HFFc6 (cell line): ENCODE results near the gene IL13. TPM values are rescaled to one million over a fixed set of nuclear protein-coding genes. Genes with fewer than 3 reads are reported as not detected.

Experiments
- DNase-seq: peaks from one replicate; pipeline ENCODE4 v3.0.0-alpha.2; 2018
- H3K27ac Mint-ChIP-seq: 2 replicates; pipeline ENCODE4 v1.8.0; 2020; ENCODE audit warnings: mild to moderate bottlenecking, mixed read lengths
- H3K27me3 Mint-ChIP-seq: 2 replicates; pipeline ENCODE4 v1.8.0; 2021; ENCODE audit warnings: mild to moderate bottlenecking, moderate library complexity, mixed read lengths; ENCODE audit not compliant: insufficient read depth
- H3K36me3 Mint-ChIP-seq: 2 replicates; pipeline ENCODE4 v1.8.0; 2021; ENCODE audit warnings: low read depth, mixed read lengths
- H3K4me1 Mint-ChIP-seq: 2 replicates; pipeline ENCODE4 v1.8.0; 2020; ENCODE audit warnings: low read depth, mixed read lengths
- H3K4me3 Mint-ChIP-seq: 2 replicates; pipeline ENCODE4 v1.8.0; 2020; ENCODE audit warnings: mild to moderate bottlenecking, moderate library complexity, mixed read lengths
- H3K9me3 Mint-ChIP-seq: 2 replicates; pipeline ENCODE4 v1.8.0; 2020; ENCODE audit warnings: mild to moderate bottlenecking, mixed read lengths
- long read RNA-seq: library from polyadenylated mRNA; unstranded; transcript quantifications from one replicate; pipeline ENCODE4 v2.0.0, GENCODE V29; 2019
- total RNA-seq, 6 experiments: library from RNA; stranded (reverse); fragmentation: NEBNext Ultra II Directional; extraction: Animal tissue kit (Norgen Biotek cat#: 25700); gene quantifications; 2 replicates in 1 of 6; 3 replicates in 5 of 6; pipeline ENCODE4 v1.2.3, GENCODE V29; 2021
- TF ChIP-seq, protein P1 (sequence below): fragments of 200-600 bp; sonication (generic); IDR thresholded peaks from 2 replicates; pipeline ENCODE4 v1.5.0; 2021; ENCODE audit warnings: antibody characterized with exemption, mild to moderate bottlenecking

The IL13 gene
- total RNA-seq: not detected
- long read RNA-seq: 0 reads

DNA sequence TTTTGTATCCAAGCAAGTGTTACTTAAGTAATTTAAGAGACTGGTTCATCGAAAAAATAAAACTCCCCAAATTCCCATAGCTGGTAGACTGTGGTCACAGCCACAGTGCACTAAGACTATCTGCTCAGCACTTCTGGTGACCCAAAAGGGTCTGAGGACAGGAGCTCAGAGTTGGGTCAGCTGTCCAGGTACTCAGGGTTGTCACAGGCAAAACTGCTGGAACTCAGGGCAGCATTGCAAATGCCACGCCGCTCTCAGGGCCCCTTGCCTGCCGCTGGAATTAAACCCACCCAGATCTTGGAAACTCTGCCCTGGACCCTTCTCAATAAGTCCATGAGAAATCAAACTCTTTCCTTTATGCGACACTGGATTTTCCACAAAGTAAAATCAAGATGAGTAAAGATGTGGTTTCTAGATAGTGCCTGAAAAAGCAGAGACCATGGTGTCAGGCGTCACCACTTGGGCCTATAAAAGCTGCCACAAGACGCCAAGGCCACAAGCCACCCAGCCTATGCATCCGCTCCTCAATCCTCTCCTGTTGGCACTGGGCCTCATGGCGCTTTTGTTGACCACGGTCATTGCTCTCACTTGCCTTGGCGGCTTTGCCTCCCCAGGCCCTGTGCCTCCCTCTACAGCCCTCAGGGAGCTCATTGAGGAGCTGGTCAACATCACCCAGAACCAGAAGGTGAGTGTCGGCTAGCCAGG lies at the start of gene IL13:
IL13 (plus strand) TSS at position 498 of the 705 bp plus-strand sequence; CDS start at position 512, 14 bp downstream.
- Mint-ChIP-seq H3K27me3 (peaks cover 20% of the 10 kb centered on the region), H3K27ac (no peak within 1 kb of the TSS), H3K4me1 (no peaks in the 10 kb centered on the region), H3K9me3 (no peaks in the 10 kb centered on the region), H3K36me3 (no peaks in the 10 kb centered on the region), H3K4me3 (no peak within 1 kb of the TSS)
- DNase-seq: no peak
- TF ChIP-seq, protein P1, sequence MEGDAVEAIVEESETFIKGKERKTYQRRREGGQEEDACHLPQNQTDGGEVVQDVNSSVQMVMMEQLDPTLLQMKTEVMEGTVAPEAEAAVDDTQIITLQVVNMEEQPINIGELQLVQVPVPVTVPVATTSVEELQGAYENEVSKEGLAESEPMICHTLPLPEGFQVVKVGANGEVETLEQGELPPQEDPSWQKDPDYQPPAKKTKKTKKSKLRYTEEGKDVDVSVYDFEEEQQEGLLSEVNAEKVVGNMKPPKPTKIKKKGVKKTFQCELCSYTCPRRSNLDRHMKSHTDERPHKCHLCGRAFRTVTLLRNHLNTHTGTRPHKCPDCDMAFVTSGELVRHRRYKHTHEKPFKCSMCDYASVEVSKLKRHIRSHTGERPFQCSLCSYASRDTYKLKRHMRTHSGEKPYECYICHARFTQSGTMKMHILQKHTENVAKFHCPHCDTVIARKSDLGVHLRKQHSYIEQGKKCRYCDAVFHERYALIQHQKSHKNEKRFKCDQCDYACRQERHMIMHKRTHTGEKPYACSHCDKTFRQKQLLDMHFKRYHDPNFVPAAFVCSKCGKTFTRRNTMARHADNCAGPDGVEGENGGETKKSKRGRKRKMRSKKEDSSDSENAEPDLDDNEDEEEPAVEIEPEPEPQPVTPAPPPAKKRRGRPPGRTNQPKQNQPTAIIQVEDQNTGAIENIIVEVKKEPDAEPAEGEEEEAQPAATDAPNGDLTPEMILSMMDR: no peak

DNA sequence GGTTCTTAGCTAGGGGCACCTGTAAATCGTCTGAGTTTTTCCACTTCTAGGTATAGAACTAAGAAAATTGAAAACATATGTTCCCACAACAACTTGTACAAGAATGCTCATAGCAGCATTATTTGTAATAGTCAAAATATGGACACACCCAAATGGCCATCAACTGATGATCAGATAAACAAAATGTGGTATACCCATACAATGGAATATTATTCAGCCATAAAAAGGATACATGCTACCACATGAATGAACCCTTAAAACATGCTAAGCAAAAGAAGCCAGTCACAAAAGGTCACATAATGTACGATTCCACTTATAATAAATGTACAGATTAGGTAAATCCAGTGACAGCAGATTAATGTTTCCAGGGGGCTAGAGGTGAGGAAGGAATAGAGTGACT lies 46.0 kb upstream of the IL13 start:
- no peak overlapping the region for H3K4me3 Mint-ChIP-seq
- TF ChIP-seq, protein P1: no peak
- no peaks in the 10 kb centered on the region for H3K9me3 Mint-ChIP-seq
- no peak for DNase-seq
- no peaks in the 10 kb centered on the region for H3K27me3 Mint-ChIP-seq
- peaks cover 13% of the 10 kb centered on the region for H3K36me3 Mint-ChIP-seq
- no peaks in the 10 kb centered on the region for H3K4me1 Mint-ChIP-seq
- H3K27ac Mint-ChIP-seq: no peak overlapping the region

DNA sequence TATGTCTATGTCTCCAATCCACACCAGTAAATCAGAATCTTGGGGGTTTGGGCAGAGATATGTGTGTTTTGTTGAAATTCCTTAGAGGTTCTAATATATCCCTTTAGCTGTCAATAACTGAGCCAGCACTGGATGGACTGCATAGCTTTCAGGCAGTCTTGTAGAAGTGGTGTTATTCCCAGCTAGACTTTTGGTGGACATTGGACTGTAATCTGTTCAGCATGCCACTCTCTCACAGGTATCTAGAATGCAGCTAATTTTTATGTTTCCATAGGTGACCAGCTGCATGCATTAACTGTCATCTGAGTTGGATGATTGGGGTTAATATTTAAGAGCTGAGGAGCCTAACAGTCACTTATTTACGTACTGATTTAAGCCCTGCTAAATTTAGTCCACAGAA lies 45.1 kb upstream of the IL13 start:
- DNase-seq: no peak
- TF ChIP-seq, protein P1: no peak
- Mint-ChIP-seq H3K9me3 (no peaks in the 10 kb centered on the region), H3K4me3 (no peak overlapping the region), H3K4me1 (no peaks in the 10 kb centered on the region), H3K27ac (no peak overlapping the region), H3K27me3 (no peaks in the 10 kb centered on the region), H3K36me3 (peaks cover 13% of the 10 kb centered on the region)

DNA sequence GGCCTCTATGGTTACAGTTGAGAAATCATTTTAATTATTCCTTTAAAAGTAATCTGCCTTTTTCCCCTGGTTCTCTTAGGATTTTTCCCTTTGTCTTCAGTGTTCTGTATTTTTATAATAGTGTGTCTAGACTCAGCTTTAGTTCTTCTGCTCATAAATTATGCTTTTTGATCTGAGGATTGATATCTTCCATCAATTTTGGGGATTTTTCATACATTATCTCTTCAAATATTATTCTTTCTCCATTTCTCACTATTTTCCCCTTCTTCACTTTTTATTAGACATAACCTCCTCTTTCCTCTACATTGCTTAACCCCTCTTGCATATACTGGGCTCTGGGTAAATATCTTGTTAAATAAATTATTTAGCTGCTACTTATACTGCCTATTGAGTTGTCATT lies 36.3 kb upstream of the IL13 start:
- Mint-ChIP-seq H3K9me3 (no peaks in the 10 kb centered on the region), H3K27me3 (no peaks in the 10 kb centered on the region), H3K4me3 (no peak overlapping the region), H3K36me3 (no peaks in the 10 kb centered on the region), H3K27ac (no peak overlapping the region), H3K4me1 (no peaks in the 10 kb centered on the region)
- no peak for DNase-seq
- TF ChIP-seq, protein P1: no peak

DNA sequence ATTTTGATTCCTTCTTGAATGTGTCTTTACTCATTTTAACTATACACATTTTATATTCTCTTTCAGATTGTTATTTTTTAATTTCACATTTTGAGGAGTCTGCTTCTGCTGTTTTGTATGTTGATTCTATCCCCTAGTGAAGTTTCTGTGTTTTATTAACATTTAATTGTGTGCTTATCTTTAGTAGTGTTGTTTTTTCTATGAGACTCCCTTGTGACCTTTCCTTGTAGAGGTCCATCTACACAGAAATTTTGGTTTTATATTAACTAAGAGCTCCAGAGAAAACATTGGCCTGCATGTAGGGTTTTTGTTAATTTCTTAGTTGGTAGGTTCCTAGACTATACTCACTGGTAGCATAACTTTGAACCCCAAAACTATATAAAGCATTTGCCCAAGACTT lies 35.4 kb upstream of the IL13 start:
- H3K27ac Mint-ChIP-seq: no peak overlapping the region
- no peaks in the 10 kb centered on the region for H3K36me3 Mint-ChIP-seq
- H3K4me1 Mint-ChIP-seq: no peaks in the 10 kb centered on the region
- H3K27me3 Mint-ChIP-seq: peaks cover 2% of the 10 kb centered on the region; the same call in 1 of the 2 replicates
- no peak for DNase-seq
- TF ChIP-seq, protein P1: no peak
- no peak overlapping the region for H3K4me3 Mint-ChIP-seq
- H3K9me3 Mint-ChIP-seq: no peaks in the 10 kb centered on the region
